Measurements from ENCODE around the gene PRR36. TPM values are rescaled to one million over a fixed set of nuclear protein-coding genes. Genes with fewer than 3 reads are reported as not detected.

The PRR36 gene
- total RNA-seq, 4 donors from 2014 or later: 0.13 to 0.45 (median 0.20) TPM

- WGBS, 2 donors: 91 to 94% methylated on average over 13 to 24 of the region's 26 CpGs
- H3K27me3 ChIP-seq: no peaks in the 10 kb centered on the region
- TF ChIP-seq, protein P1, sequence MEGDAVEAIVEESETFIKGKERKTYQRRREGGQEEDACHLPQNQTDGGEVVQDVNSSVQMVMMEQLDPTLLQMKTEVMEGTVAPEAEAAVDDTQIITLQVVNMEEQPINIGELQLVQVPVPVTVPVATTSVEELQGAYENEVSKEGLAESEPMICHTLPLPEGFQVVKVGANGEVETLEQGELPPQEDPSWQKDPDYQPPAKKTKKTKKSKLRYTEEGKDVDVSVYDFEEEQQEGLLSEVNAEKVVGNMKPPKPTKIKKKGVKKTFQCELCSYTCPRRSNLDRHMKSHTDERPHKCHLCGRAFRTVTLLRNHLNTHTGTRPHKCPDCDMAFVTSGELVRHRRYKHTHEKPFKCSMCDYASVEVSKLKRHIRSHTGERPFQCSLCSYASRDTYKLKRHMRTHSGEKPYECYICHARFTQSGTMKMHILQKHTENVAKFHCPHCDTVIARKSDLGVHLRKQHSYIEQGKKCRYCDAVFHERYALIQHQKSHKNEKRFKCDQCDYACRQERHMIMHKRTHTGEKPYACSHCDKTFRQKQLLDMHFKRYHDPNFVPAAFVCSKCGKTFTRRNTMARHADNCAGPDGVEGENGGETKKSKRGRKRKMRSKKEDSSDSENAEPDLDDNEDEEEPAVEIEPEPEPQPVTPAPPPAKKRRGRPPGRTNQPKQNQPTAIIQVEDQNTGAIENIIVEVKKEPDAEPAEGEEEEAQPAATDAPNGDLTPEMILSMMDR (IDR thresholded peaks at IDR 0.05): no peak
- no peak for TF ChIP-seq POLR2A (IDR thresholded peaks at IDR 0.05)
- no peak overlapping the region for H3K4me3 ChIP-seq (replicated peaks in 1 of 3)
- intact Hi-C loops (cut with DNase I): no loop called here
- H3K4me1 ChIP-seq: peaks cover 0 to 10% of the 10 kb centered on the region in 2 donors
- H3K27ac ChIP-seq: no peak overlapping the region
- no peaks in the 10 kb centered on the region for H3K9me3 ChIP-seq
- no peak for DNase-seq
- H3K36me3 ChIP-seq: no peaks in the 10 kb centered on the region
Measured at GRCh38 chr19:7851623-7852500, 22.3 kb downstream of the PRR36 start.

DNA sequence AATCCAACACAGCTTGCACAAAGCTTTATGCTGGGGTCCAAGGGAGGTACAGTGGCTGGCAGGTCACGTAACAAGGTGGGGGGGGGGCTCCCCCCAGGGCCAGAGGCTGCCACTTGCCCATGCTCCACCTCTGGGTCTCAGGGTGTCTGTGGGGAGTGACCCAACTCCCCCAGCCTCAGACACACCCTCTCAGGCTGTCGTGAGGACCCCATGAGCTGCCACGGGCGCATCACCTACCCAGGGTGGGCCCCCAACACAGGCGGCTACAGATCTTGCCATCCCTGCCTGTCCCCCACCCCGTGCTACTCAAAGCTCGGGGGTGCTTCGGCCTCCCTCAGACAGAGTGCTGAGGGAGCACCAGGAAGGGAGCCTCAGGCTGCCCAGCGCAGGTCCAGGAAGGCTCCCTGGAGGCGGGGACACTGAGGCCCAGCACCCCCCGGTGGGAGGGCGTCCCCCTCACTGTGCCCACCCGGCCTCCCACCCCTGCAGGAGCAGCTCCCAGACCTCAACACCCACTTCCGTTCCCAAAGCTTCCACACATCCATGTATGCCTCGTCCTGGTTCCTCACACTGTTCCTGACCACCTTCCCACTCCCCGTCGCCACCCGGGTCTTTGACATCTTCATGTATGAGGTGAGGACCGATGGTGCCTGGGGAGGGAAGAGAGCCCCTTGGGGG lies 23.1 kb downstream of the PRR36 start:
- no peak for DNase-seq
- Histone ChIP-seq H3K4me1 (peaks cover 0 to 10% of the 10 kb centered on the region in 2 donors), H3K27ac (no peak overlapping the region), H3K4me3 (replicated peaks in 1 of 3) (no peak overlapping the region), H3K9me3 (no peaks in the 10 kb centered on the region), H3K36me3 (no peaks in the 10 kb centered on the region), H3K27me3 (no peaks in the 10 kb centered on the region)
- no peak for TF ChIP-seq POLR2A (IDR thresholded peaks at IDR 0.05)
- TF ChIP-seq, protein P1 (IDR thresholded peaks at IDR 0.05): no peak
- intact Hi-C loops (cut with DNase I): no loop called here
- WGBS, 2 donors: 92 to 95% methylated on average over 8 to 14 of the region's 19 CpGs

- Histone ChIP-seq H3K9me3 (no peaks in the 10 kb centered on the region), H3K27me3 (no peaks in the 10 kb centered on the region), H3K4me3 (replicated peaks in 1 of 3) (no peak overlapping the region), H3K4me1 (peaks cover 0 to 10% of the 10 kb centered on the region in 2 donors), H3K27ac (peak overlapping the region in 1 of 3 donors; percentile 41), H3K36me3 (no peaks in the 10 kb centered on the region)
- no peak for TF ChIP-seq POLR2A (IDR thresholded peaks at IDR 0.05)
- TF ChIP-seq, protein P1 (IDR thresholded peaks at IDR 0.05): no peak
- WGBS, 2 donors: 51 to 63% methylated on average over 6 to 20 of the region's 25 CpGs
- intact Hi-C loops (cut with DNase I): no loop called here
- DNase-seq: peak; percentile 78 to 89
Measured at GRCh38 chr19:7850000-7850813, 24.0 kb downstream of the PRR36 start.

GRCh38 chr19:7849631-7849999 lies 24.6 kb downstream of the PRR36 start:
- H3K4me3 ChIP-seq (replicated peaks in 1 of 3): no peak overlapping the region
- no peak for DNase-seq
- intact Hi-C loops (cut with DNase I): no loop called here
- H3K36me3 ChIP-seq: no peaks in the 10 kb centered on the region
- no peak overlapping the region for H3K27ac ChIP-seq
- no peaks in the 10 kb centered on the region for H3K9me3 ChIP-seq
- TF ChIP-seq POLR2A (IDR thresholded peaks at IDR 0.05): no peak
- TF ChIP-seq, protein P1 (IDR thresholded peaks at IDR 0.05): no peak
- H3K27me3 ChIP-seq: no peaks in the 10 kb centered on the region
- 84 to 96% methylated on average over 4 to 8 of the region's 9 CpGs for WGBS, 2 donors
- H3K4me1 ChIP-seq: peaks cover 0 to 10% of the 10 kb centered on the region in 2 donors

Measured in thyroid gland (tissue), 4 donors.